ENCODE results near the gene TMEM35A. TPM values are rescaled to one million over a fixed set of nuclear protein-coding genes. Genes with fewer than 3 reads are reported as not detected.
"Not testable (repeated sequence)": the region's sequence is repeated elsewhere in the genome, so short reads cannot be mapped to it uniquely, and the experiment has no call there.

Gene TMEM35A, protein sequence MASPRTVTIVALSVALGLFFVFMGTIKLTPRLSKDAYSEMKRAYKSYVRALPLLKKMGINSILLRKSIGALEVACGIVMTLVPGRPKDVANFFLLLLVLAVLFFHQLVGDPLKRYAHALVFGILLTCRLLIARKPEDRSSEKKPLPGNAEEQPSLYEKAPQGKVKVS
- total RNA-seq = 0.30 TPM in 1 of 2 replicates, not detected in the other

GRCh38 chrX:101078716-101079598 is at the start of gene TMEM35A:
Gene TMEM35A (plus strand): TSS chrX:101078879. CDS start chrX:101079003, 124 bp downstream.
- DNase-seq (ENCODE audit: low read depth) = peak; percentile 9

GRCh38 chrX:101029665-101030064 is 49.0 kb upstream of the TMEM35A start:
- DNase-seq (ENCODE audit: low read depth) = no peak

DNA sequence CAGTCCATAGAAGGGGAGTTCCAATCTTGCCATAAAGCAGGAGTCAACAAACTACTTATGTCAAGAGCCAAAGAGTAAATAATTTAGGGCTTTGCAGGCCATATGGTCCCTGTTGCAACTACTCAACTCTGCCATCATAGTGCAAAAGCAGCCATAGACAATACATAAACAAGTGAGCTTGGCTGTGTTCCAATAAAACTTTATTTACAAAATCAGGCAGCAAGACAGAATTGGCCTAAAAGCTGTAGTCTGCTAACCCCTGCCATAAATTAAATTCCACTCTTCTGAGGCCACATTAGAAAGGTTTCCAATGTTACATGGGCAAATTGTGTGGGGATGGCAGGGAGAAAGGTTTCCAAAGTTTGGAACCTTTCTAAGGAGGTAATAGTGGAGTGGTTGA is 41.4 kb upstream of the TMEM35A start:
- no peak for DNase-seq (ENCODE audit: low read depth)

- DNase-seq (ENCODE audit: low read depth) = no peak
Measured at GRCh38 chrX:101040197-101040596, 38.5 kb upstream of the TMEM35A start.

- no peak for DNase-seq (ENCODE audit: low read depth)
Measured at GRCh38 chrX:101051153-101051548, 27.5 kb upstream of the TMEM35A start.

- peak; percentile 67 for DNase-seq (ENCODE audit: low read depth)
Measured at GRCh38 chrX:101051549-101052302, 27.0 kb upstream of the TMEM35A start, which contains the start of gene TRMT2B. Gene TRMT2B (minus strand): TSS chrX:101052111. CDS start chrX:101042289, 9,822 bp downstream.

- not testable (repeated sequence) for DNase-seq (ENCODE audit: low read depth)
Measured at GRCh38 chrX:101056551-101056950, 22.1 kb upstream of the TMEM35A start.

- no peak for DNase-seq (ENCODE audit: low read depth)
Measured at GRCh38 chrX:101057093-101057714, 21.5 kb upstream of the TMEM35A start.

DNA sequence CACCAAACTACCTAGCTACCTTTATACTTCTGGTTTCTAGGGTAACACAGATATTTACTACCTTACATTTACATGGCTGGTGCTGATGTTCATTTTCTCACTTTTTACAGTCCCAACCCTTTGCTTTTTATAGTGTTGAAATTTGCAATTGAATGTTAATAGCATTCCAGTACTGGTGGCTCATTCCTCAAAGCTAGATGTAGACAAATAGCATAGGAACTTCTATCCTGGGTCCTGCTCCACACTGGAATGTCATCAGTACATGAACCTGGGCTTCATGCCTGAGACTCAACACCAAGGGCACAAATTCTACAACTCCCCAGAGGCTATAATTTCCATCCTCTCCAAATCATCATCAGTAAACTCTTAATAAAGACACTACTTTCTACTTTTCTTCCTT is 16.5 kb upstream of the TMEM35A start:
- peak; percentile 60 for DNase-seq (ENCODE audit: low read depth)

- DNase-seq (ENCODE audit: low read depth) = no peak
Measured at GRCh38 chrX:101071582-101071981, 7.1 kb upstream of the TMEM35A start.

GRCh38 chrX:101079736-101080270 is 1.1 kb downstream of the TMEM35A start:
- DNase-seq (ENCODE audit: low read depth) = no peak

DNA sequence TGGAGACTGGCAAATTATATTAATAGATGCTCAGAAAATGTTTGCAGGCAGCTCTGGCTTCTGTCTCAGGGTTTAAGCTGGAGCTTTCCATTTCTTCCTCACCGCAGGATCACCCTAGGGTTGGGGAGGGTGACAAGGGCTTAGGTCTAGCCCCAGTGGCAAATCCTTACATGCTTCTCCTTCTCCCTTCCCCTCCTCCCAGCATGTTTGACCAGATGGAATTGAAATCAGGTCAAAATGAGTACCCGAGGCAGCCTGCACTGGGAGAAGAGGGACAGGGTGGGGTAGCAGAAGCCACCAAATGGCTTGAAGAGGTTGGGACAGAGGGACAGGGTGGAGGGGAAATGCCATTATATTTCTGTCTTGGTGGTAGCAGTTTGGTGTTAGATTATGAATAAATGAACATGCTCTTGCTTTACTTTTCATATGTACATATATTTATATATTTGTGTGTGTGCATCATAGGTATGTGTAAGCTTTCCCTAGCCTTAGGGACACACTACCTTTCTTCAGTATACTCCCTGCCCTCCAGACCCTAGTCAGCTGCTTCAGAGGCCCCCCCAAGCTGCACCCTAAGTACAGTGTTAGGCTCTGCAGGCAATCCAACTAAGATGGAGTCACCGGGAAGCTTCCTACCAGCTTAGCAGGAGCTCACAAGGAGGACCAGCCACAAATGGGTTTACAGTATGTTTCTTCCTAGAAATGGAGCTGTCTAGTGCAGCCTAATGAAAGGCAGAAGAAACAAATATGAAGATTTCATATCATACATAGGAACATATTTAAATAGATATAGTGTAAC is 1.8 kb downstream of the TMEM35A start:
- DNase-seq (ENCODE audit: low read depth) = no peak

GRCh38 chrX:101081231-101081630 is 2.6 kb downstream of the TMEM35A start:
- no peak for DNase-seq (ENCODE audit: low read depth)

- no peak for DNase-seq (ENCODE audit: low read depth)
Measured at GRCh38 chrX:101091817-101092216, 13.1 kb downstream of the TMEM35A start.

GRCh38 chrX:101097546-101098453 is 19.1 kb downstream of the TMEM35A start, which contains the start of gene CENPI:
Gene CENPI (plus strand): TSS chrX:101098204. CDS start chrX:101101071, 2,867 bp downstream.
- DNase-seq (ENCODE audit: low read depth) = peak; percentile 83

DNA sequence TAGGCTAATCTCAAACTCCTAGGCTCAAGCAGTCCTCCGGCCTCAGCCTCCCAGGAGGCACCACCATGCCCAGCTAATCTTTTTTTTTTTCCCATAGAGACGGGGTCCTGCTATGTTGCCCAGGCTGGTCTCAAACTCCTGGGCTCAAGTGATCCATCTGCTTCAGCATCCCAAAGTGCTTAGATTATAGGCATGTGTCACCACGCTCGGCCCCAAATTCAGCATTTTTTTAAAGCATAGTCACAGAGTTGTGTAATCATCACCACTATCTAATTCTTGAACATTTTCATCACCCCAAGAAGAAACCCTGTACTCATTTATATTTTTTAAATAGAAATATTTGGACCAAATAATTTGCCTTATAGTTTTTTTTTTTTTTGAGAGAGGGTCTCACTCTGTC is 29.6 kb downstream of the TMEM35A start:
- DNase-seq (ENCODE audit: low read depth) = no peak

DNA sequence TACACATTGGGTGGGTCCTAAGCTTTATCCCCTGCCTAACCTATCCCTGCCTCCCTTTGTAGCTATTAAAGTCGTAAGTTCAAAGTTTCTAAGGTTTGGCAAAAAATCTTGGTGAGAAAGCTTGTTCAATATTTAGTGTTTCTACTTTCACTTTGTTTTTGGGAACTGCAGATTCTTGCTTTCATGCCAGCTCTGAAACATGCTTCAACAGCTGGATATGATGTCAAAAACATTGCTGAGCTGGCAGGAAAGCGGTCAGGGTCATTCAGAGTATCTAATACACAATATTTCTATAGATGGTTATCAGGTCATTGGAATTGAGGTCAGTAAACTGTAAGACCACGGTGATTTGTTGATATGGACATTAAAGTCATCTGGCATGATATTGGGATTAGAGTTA is 39.0 kb downstream of the TMEM35A start:
- no peak for DNase-seq (ENCODE audit: low read depth)

- DNase-seq (ENCODE audit: low read depth) = no peak
Measured at GRCh38 chrX:101136235-101136634, 57.6 kb downstream of the TMEM35A start.
